Testis (tissue), 3 donors: Measurements from ENCODE around the gene DLG2. TPM values are rescaled to one million over a fixed set of nuclear protein-coding genes. Genes with fewer than 3 reads are reported as not detected.

Source experiments
- DNase-seq: peaks from one replicate; pipeline ENCODE4 v3.0.0-alpha.2; 2019
- H3K27ac ChIP-seq, 2 donors: fragments of 200-600 bp; sonication (generic); one replicate each; pipeline ENCODE4 v1.5.1; 2019
- H3K27me3 ChIP-seq: fragments of 200-600 bp; sonication (generic); one replicate; pipeline ENCODE4 v1.5.1; 2019
- H3K36me3 ChIP-seq: fragments of 200-600 bp; sonication (generic); one replicate; pipeline ENCODE4 v1.5.1; 2017; ENCODE audit warnings: low read depth; ENCODE audit errors: missing control alignments
- H3K4me1 ChIP-seq: fragments of 200-600 bp; sonication (generic); one replicate; pipeline ENCODE4 v1.5.1; 2019
- H3K4me3 ChIP-seq, 2 donors: fragments of 200-600 bp; sonication (generic); one replicate each; pipeline ENCODE4 v1.5.1; 2017 to 2019
- H3K9me3 ChIP-seq: fragments of 200-600 bp; sonication (generic); one replicate; pipeline ENCODE4 v1.5.1; 2017
- CTCF ChIP-seq, 3 experiments: fragments of 450-650 bp in 2 of 3; fragments of 200-600 bp in 1 of 3; sonication (generic) in 1 of 3; IDR thresholded peaks; one replicate each; pipeline ENCODE4 v1.5.1; 2016 to 2019; ENCODE audit warnings: antibody characterized with exemption in 3 of 3, mild to moderate bottlenecking in 2 of 3, moderate library complexity in 1 of 3
- POLR2A ChIP-seq: fragments of 450-650 bp; IDR thresholded peaks from one replicate; pipeline ENCODE4 v1.6.1; 2017; ENCODE audit warnings: antibody characterized with exemption, mild to moderate bottlenecking, moderate library complexity
- WGBS, 2 donors: methylation state at CpG; one replicate each; pipeline ENCODE4 v1.1.5; 2018; 5-methylcytosine and 5-hydroxymethylcytosine counted together
- intact Hi-C: fragments of 100-400 bp; cut with DNase I; formaldehyde crosslinking; loops from one replicate; pipeline ENCODE4 v1.15.1; 2023; ENCODE audit warnings: low total_unique reads
- polyA plus RNA-seq: library from polyadenylated mRNA; stranded (reverse); fragments of 350-450 nt; fragmentation: Illumina TruSeq; extraction: RNeasy Lipid Tissue Mini Kit (QIAGEN cat#74804); gene quantifications from one replicate; pipeline ENCODE4 v1.2.3, GENCODE V29; 2014; ENCODE audit warnings: low read depth, low replicate concordance; ENCODE audit not compliant: insufficient read depth
- total RNA-seq, 2 donors: library from RNA; depleted of rRNA; stranded (reverse); fragments of >200 nt; gene quantifications; one replicate each; pipeline ENCODE4 v1.2.3, GENCODE V29; 2016

DLG2 gene
- total and polyA plus RNA-seq, 3 donors from 2014 or later: 13.8 to 23.0 (median 14.1) TPM

GRCh38 chr11:83467837-83468236 lies 2159.3 kb downstream of the DLG2 start:
- Histone ChIP-seq H3K27me3 (no peaks in the 10 kb centered on the region), H3K9me3 (no peaks in the 10 kb centered on the region), H3K4me3 (no peak overlapping the region), H3K27ac (no peak overlapping the region), H3K4me1 (no peaks in the 10 kb centered on the region), H3K36me3 (no peaks in the 10 kb centered on the region)
- TF ChIP-seq CTCF (IDR thresholded peaks at IDR 0.05): no peak
- no peak for TF ChIP-seq POLR2A
- no peak for DNase-seq
- intact Hi-C loops: no loop called here
- WGBS, 2 donors: 82 to 94% methylated on average over 1 of the region's 1 CpG

GRCh38 chr11:83464160-83464944 lies 2162.8 kb downstream of the DLG2 start:
- WGBS, 2 donors: 85 to 87% methylated on average over 3 of the region's 3 CpGs

GRCh38 chr11:83459798-83460197 lies 2167.3 kb downstream of the DLG2 start:
- no peaks in the 10 kb centered on the region for H3K27me3 ChIP-seq
- DNase-seq: no peak
- TF ChIP-seq POLR2A (no peak), CTCF (IDR thresholded peaks at IDR 0.05) (no peak)
- no peaks in the 10 kb centered on the region for H3K4me1 ChIP-seq
- no peak overlapping the region for H3K27ac ChIP-seq
- WGBS, 2 donors: 79 to 88% methylated on average over 1 of the region's 1 CpG
- H3K9me3 ChIP-seq: no peaks in the 10 kb centered on the region
- intact Hi-C loops: no loop called here
- H3K36me3 ChIP-seq: no peaks in the 10 kb centered on the region
- H3K4me3 ChIP-seq: no peak overlapping the region

More at GRCh38 chr11:83464160-83464944, 2162.8 kb downstream of the DLG2 start:
- H3K4me3 ChIP-seq: no peak overlapping the region
- H3K9me3 ChIP-seq: no peaks in the 10 kb centered on the region
- TF ChIP-seq CTCF (IDR thresholded peaks at IDR 0.05) (no peak), POLR2A (no peak)
- no peak for DNase-seq
- H3K27me3 ChIP-seq: no peaks in the 10 kb centered on the region
- no peaks in the 10 kb centered on the region for H3K36me3 ChIP-seq
- no peak overlapping the region for H3K27ac ChIP-seq
- intact Hi-C loops: no loop called here
- no peaks in the 10 kb centered on the region for H3K4me1 ChIP-seq

GRCh38 chr11:83456566-83456965 lies 2170.6 kb downstream of the DLG2 start:
- no peaks in the 10 kb centered on the region for H3K4me1 ChIP-seq
- WGBS, 2 donors: 48 to 61% methylated on average over 8 of the region's 8 CpGs
- no peaks in the 10 kb centered on the region for H3K27me3 ChIP-seq
- intact Hi-C loops: no loop called here
- H3K36me3 ChIP-seq: no peaks in the 10 kb centered on the region
- H3K27ac ChIP-seq: no peak overlapping the region
- no peaks in the 10 kb centered on the region for H3K9me3 ChIP-seq
- no peak overlapping the region for H3K4me3 ChIP-seq
- DNase-seq: no peak
- TF ChIP-seq POLR2A (no peak), CTCF (IDR thresholded peaks at IDR 0.05) (no peak)

- intact Hi-C loops: no loop called here
- H3K27ac ChIP-seq: no peak overlapping the region
- TF ChIP-seq POLR2A (no peak), CTCF (IDR thresholded peaks at IDR 0.05) (no peak)
- WGBS, 2 donors: 30 to 35% methylated on average over 11 of the region's 11 CpGs
- DNase-seq: peak; percentile 20
- no peaks in the 10 kb centered on the region for H3K9me3 ChIP-seq
- H3K36me3 ChIP-seq: no peaks in the 10 kb centered on the region
- no peaks in the 10 kb centered on the region for H3K4me1 ChIP-seq
- H3K4me3 ChIP-seq: no peak overlapping the region
- H3K27me3 ChIP-seq: no peaks in the 10 kb centered on the region
Measured at GRCh38 chr11:83456075-83456474, 2171.1 kb downstream of the DLG2 start.
